ENCODE results near the gene FAM131A. TPM values are rescaled to one million over a fixed set of nuclear protein-coding genes. Genes with fewer than 3 reads are reported as not detected.

FAM131A gene
- total RNA-seq, 1 donor from 2014 or later = 41.5 TPM

DNA sequence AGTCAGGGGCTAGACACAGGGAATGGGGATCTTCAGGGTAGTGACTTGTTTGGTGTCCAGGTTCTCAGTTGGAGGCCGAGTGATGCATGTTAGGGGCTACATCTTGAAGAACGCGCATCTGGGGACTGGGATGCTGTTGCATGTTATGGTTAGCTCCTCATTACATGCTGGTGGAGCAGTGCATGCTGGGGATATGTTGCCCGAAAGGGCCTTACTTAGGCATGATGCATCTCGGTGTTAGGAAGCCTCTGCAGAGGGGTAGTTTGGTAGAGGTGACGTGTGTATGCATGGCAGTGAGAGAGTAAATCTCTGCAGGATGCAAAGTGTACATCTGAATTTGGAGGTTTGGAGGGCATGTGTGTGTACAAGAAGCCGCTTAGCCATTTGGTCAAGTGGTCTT is 20.6 kb upstream of the FAM131A start:
- no peak for DNase-seq (ENCODE audit: low spot score)

DNA sequence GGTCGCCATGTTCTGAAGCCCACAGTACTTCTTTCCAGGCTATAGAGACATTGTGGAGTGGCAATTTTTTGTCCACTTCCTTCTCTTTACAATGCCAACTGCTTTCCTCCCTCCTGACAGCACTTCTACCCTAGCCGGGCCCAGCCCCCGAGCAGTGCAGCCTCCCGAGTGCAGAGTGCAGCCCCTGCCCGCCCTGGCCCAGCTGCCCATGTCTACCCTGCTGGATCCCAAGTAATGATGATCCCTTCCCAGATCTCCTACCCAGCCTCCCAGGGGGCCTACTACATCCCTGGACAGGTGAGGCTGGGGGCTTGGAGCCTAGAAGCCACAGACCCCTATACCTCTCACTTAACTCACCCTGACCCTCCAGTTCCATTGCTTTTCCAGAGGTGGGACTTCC is 20.2 kb upstream of the FAM131A start:
- no peak for DNase-seq (ENCODE audit: low spot score)

DNA sequence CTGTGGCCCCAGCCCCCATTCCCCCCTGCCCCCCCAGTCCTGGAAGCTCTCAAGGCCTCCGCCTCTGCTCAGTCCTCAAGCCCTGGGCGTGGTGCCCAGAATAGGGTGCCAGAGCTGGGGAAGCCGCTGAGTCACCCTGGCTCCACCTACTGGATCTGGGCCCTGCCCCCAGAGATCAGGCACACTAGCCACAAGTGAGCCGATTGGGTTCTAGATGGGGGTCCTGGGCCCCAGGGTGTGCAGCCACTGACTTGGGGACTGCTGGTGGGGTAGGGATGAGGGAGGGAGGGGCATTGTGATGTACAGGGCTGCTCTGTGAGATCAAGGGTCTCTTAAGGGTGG is 17.3 kb upstream of the FAM131A start:
- DNase-seq (ENCODE audit: low spot score) = peak; percentile 94

DNA sequence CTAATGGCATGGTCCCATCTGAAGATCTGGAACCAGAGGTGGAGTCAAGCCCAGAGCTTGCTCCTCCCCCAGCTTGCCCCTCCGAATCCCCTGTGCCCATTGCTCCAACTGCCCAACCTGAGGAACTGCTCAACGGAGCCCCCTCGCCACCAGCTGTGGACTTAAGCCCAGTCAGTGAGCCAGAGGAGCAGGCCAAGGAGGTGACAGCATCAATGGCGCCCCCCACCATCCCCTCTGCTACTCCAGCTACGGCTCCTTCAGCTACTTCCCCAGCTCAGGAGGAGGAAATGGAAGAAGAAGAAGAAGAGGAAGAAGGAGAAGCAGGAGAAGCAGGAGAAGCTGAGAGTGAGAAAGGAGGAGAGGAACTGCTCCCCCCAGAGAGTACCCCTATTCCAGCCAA is 15.7 kb upstream of the FAM131A start:
- no peak for DNase-seq (ENCODE audit: low spot score)

DNA sequence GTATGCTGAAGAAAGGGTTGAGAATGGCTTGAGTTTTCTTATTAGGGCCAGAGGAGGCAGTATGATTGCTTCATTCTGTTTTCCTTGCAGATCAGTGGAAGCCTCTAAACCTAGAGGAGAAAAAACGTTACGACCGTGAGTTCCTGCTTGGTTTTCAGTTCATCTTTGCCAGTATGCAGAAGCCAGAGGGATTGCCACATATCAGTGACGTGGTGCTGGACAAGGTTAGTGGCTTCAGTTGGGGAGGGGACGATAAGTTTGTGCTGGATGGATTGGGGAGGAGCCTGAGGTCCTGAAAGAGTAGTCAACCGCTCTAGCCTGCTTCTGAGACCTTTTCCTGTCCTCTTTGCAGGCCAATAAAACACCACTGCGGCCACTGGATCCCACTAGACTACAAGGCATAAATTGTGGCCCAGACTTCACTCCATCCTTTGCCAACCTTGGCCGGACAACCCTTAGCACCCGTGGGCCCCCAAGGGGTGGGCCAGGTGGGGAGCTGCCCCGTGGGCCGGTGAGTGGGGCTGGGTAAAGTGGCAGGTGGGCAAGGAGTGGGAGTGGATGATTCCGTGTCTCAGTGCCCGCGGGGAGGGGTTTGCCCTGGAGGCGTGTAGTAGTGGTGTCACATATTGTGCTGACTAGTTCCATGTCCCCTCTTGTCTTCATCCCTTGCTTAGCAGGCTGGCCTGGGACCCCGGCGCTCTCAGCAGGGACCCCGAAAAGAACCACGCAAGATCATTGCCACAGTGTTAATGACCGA is 14.5 kb upstream of the FAM131A start:
- DNase-seq (ENCODE audit: low spot score) = no peak

DNA sequence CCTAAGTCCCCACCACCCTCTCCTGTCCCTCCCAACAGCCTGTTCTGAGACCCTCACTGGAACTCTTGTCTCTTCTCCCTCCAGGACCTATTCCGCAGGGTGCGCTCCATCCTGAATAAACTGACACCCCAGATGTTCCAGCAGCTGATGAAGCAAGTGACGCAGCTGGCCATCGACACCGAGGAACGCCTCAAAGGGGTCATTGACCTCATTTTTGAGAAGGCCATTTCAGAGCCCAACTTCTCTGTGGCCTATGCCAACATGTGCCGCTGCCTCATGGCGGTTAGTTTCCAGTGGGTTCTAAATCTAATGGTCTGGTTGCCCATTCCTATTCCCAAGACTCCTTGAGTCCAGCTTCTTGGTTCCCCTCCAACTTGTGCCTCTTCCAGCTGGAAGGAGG is 13.7 kb upstream of the FAM131A start:
- DNase-seq (ENCODE audit: low spot score) = no peak

DNA sequence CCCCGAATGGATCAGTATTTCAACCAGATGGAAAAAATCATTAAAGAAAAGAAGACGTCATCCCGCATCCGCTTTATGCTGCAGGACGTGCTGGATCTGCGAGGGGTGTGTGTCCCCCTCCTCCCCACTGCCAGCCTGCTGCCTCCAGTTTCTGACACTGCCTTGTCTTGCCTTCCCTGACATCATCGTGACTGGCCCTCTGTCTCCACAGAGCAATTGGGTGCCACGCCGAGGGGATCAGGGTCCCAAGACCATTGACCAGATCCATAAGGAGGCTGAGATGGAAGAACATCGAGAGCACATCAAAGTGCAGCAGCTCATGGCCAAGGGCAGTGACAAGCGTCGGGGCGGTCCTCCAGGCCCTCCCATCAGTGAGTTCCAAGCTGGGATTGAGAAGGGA is 12.1 kb upstream of the FAM131A start:
- no peak for DNase-seq (ENCODE audit: low spot score)

DNA sequence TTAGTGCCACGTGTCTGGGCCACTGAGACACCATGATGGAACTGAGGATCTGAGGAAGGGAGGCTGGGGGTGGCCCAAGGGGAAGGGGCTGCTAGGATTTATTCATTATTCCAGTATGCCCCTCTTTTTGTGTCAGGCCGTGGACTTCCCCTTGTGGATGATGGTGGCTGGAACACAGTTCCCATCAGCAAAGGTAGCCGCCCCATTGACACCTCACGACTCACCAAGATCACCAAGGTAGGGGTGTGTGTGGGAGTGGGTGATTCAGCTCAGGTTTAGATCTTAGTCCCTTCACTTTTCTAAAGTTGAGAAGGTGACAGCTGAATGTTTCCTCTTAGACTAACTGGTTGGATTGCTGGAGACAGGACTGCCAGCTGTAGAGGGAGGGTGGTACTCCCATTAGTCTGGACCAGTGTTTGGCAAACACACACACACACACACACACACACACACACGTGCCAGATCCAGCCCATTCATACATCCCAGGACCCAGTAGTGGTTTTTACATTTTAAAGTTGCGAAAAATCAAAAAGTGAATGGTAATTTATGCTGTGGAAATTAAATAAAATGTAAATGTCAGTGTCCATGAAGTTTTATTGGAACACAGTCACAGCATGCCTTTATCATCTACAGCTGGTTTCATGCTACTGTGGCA is 11.6 kb upstream of the FAM131A start:
- DNase-seq (ENCODE audit: low spot score) = no peak

DNA sequence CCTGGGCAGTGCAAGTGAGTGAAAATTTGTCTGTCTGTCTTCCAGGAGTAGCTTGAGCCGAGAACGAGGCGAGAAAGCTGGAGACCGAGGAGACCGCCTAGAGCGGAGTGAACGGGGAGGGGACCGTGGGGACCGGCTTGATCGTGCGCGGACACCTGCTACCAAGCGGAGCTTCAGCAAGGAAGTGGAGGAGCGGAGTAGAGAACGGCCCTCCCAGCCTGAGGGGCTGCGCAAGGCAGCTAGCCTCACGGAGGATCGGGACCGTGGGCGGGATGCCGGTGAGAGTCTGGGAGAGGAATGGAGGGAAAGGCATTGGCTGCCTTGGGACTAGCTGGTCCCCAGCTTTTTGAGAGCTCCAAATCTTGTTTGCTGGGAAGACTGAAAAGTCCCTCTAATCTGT is 10.2 kb upstream of the FAM131A start:
- DNase-seq (ENCODE audit: low spot score) = no peak

DNA sequence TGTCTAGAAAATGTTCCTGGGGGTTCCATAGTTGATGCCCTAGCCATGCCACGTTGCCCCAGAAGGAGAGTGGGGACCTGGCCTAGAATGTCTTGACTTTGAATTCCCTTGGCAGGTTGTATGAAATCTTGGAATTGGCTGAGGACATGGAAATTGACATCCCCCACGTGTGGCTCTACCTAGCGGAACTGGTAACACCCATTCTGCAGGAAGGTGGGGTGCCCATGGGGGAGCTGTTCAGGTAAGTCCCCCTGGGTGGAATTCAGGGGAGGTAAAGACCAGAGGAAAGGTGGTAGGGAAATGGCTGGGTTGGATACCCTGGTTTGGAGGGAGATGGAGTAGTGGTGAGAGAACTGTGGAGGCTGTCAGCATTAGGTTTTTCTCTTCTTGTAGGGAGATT is 8.9 kb upstream of the FAM131A start:
- DNase-seq (ENCODE audit: low spot score) = no peak

DNA sequence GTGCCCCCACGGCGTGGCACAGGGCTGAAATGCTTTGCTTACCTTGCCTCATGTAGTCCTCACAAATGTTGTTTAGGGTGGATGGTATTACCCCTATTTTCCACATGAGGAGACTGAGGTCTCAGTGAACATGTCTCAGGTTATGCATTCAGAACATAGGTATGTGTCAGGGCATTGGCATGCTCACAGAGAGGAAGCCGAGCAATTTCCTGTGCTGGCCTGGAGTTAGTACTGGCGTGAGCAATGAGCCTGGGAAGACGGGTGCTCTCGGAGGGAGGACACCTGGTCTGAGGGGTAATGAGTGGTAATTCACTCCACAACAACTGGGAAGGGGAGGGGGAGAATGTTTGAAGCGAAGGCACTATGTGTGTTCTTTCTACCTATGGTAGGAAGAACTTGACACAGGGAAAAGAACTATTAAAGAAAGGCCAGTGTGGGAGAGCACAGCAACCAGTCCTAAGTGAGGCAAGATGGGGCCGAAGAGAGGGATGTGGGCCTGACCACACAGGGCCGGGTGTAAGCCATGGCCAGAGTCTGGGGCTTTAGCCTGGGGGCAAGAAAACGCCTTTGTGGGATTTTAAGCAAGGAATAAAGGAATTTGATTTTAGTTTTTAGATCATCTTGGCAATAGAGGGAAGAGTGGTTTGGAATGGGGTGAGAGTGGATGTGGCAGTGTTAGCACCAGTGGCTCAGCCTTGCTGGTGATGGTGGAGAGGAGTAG is 4.9 kb upstream of the FAM131A start:
- no peak for DNase-seq (ENCODE audit: low spot score)

DNA sequence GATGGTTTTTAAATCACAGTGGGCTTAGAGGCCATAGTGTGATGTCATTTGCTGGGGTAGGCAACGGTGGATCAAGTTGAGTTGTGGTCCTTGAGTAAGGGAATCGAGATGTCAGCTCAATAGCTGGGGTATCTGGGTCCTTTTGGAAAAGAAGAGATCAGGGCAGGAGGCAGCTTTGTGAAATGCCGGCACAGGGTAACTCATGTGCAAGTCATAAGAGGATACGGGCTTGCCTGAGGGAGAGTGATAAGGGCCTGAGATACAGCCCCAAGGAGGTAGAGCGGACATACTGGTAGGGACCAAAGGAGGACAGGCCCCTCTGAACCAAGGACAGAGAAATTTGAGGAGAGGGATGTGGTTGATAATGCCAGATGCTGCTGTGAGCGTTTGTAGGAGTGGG is 4.2 kb upstream of the FAM131A start:
- DNase-seq (ENCODE audit: low spot score) = no peak

DNA sequence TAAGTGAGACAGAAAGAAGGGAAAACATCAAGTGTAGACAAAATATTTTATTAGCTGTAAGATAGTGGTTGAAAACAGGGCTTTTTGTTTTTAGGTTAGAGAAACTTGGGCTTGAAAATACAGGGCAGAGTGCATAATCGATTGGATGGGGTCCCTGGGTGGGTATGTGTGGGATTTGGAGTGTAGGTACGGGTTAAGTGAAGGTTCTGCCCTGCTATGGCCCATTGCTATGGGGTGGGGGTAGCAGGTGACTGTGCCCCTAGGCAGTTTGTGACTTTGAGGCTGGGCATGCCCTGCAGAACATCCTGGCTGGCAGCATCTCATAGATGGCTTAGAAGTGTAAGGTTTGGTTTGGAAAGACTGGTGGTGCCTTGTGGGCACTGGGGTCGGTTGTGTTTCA is 3.7 kb upstream of the FAM131A start:
- DNase-seq (ENCODE audit: low spot score) = no peak

DNA sequence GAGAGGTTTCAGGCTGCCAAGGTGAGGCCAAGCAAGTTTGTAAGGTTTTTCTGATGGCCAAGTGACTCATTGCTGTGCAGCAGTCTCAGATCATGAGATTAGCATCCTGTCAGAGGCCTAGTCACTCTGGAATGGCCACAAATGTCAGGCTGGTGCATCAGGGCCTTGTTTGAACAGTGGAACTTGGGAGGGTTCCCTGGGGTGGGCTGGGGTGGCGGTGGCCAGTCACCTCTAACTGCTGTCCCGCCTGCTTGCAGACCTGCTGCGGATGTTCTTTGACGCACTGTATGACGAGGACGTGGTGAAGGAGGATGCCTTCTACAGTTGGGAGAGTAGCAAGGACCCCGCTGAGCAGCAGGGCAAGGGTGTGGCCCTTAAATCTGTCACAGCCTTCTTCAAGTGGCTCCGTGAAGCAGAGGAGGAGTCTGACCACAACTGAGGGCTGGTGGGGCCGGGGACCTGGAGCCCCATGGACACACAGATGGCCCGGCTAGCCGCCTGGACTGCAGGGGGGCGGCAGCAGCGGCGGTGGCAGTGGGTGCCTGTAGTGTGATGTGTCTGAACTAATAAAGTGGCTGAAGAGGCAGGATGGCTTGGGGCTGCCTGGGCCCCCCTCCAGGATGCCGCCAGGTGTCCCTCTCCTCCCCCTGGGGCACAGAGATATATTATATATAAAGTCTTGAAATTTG is 2.8 kb upstream of the FAM131A start:
- DNase-seq (ENCODE audit: low spot score) = no peak

DNA sequence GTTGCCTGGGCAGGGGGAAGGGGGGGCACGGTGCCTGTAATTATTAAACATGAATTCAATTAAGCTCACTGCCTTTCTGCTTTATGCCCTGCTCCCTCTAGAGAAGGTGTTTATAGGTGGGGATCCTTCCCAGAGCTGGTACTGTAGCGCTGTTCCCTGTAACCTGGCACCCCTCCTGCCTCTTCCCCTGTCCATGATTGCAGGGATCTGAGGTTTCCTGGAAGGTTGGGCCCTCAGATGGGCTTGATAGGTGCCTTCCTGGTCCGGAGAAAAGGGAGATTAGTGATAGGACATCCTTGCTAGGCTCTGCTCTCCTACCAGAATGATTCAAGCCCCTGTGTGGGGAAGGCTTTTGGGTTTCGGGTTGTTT is 2.1 kb upstream of the FAM131A start:
- no peak for DNase-seq (ENCODE audit: low spot score)

DNA sequence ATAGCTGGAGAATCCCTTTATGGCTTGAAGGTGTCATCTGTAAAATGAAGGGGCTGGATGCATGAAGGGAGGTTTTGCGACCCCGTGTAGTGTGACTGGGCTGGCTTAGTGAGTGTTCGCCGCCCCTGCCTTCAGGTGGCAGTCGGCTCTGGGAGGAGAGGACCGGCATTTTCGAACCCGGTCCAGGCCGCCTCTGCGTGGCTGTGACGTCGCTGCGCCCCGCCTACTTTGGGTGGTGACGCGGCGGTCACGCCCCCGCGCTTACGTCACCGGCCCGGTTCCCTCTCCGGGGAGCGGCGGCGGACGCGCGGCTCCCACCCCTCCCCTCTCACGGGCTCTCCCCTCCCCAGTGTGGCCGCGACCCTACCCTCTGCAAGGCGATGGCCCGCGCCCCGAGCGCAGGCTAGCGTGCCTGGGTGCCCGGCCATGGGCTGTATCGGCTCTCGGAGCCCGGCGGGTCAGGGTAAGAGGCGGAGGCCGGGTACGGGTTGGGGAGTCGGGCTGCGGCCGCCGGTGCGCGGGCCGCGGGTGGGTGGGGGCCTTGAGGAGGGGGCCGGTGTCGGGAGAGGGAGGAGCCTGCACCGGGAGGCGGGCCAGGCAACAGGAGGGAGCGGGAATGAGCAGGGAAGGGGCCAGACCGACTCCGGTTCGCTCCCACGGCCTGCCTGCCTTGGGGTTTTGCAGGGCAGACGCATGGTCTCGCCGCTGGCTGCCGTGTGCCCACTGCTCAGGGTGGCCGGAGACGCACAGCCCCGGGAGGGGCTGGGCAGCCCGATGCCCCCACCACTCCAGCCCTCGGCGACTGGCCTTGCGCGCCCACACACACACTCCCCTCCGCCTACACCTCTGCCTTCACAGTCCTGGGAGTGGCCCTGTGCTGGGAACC is 1.5 kb upstream of the FAM131A start:
- DNase-seq (ENCODE audit: low spot score) = peak; percentile 89

DNA sequence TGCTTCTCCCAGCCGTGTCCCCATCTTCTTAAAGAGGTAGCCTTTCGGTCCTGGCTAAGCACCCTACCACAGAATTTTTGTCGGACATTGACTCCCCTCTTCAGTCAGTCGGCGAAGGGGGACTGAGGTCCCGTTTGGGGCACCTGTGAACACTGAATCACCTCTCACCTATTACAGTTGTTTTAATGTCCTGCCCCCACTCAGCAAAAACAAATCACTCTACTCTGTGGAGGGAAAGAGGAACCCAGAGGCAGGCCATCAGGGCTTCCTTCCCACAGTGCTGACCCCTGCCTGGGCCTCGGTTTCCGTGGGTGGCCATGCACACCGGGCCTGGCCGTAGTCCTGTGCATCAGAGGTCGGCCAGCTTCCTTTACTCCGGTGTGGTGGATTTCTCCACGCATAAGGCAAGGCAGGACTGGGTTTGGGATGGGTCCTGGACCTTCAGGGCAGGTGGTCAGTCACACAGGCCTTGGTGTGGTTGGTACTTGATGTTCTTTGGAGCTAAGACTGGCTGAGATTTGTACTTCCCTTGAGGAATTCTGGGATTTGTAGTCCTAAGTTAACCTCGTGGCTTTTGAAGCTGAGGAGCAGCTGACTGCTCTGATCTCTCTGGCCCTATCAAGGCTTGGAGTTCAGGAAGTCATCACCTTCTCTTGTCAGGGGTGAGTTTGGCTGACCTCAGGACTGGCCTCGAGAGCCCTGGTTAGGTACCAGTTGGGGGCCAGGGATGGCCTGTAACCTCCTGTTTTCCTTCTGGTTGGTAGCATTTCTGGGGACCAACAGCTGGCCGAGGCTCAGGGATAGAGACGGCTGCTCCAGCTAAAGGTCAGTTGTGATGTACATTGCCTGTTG is 627 bp upstream of the FAM131A start:
- no peak for DNase-seq (ENCODE audit: low spot score)

DNA sequence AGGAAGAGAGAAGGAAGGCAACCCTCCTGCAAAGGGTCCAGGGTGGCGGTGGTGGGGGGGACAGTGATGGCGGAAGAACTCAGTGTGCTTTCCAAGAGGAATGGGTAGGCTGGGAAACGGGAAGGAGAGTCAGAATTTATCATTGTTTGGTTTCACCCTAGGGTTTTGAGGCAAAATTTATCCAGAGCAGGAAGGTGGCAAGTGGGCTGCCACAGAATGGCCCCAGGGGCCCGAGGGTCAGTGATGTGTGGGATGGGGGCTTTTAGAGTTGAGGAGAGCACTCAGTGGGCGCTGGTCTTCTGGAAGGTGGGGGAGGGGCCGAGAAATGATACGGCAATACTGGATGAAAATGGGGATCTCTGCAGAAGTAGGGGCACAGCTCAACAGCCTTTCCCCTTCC is 581 bp downstream of the FAM131A start:
- DNase-seq (ENCODE audit: low spot score) = no peak

DNA sequence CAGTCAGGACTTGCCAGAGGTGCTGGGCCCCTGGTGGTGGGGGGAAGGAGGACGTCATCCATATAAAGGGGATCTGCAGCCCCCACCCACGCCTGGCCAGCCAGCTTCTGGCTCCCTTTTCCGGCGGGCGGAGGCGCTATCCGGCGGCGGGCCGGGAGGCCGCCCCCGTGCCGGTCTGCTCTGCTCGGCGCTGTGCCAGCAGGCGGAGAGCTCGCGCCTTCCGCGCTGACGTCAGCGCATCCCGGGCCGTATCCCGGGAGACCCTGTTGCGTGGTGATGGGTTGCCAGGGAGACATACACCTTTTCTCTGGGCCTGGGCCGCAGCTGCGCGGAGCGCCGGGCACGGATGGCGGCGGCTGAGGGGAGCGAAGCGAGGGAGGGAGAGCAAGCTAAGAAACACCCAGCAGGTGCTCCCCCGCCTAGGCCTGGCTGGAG is 1.1 kb downstream of the FAM131A start:
- DNase-seq (ENCODE audit: low spot score) = peak; percentile 82

DNA sequence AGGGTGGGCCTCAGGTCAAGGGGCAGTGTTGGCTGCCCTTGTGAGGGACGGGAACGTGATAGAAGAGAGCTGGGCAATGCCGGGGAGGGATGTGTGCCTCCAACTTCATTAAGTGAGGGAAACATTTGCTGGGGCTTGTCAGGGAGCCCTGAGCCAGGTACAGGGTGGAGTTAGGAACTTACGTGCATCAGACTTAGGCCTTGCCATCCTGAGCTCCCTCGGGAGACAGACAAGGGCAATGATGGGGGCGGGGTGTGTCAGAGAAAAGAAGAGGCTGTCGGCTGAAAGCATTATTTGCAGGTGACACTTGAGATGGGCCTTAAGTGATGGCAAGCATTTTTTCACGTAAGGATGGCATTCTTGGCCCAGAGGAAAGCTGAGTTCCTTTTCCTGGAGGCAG is 1.6 kb downstream of the FAM131A start:
- DNase-seq (ENCODE audit: low spot score) = no peak
